ENCODE measurements around the gene BIN1.

The BIN1 gene

DNA sequence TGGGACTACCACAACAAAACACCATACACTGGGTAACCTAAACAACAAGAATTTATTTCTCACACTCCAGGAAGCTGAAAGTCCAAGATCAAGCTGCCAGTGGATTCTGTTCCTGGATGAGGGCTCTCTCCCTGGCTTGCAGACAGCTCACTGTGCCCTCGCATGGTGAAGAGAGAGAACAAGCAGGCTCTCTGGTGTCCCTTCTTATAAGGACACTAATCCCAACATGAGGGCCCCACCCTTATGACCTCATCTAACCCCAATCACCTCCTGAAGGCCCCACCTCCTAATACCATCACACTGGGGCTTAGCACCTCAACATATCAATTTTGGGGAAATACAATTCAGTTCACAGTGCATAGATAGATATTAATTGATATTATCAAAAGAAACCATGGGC is 83.5 kb downstream of the BIN1 start:
- no peak for TF ChIP-seq CTCF (IDR thresholded peaks at IDR 0.05; ENCODE audit: extremely low read depth, insufficient read depth, missing control alignments)
- in situ Hi-C loops (cut with MboI; ENCODE audit: low pct_unique_long_range_greater_than_20kb, low sequenced_read_pairs, unreplicated experiment) = no loop called here
- DNase-seq (ENCODE audit: low spot score) = no peak

DNA sequence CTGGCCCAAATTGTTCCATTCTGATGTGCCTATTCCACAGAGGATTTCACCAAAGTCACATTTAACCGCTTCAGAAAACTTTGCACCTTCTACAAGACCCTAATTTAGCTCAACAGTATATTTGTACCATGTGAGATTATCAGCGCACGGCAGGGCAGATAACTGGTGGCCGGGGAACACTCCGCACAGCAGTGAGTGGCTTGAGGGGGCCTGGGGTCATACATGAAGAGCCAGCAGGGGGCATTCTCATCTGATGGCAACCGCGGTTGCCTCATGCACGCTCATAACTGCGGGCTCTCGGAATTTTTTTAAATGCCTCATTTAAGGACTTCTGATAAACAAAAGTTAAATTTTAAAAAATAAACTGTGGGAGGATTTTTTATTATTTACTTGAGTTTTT is 84.1 kb downstream of the BIN1 start:
- in situ Hi-C loops (cut with MboI; ENCODE audit: low pct_unique_long_range_greater_than_20kb, low sequenced_read_pairs, unreplicated experiment) = no loop called here
- no peak for DNase-seq (ENCODE audit: low spot score)
- no peak for TF ChIP-seq CTCF (IDR thresholded peaks at IDR 0.05; ENCODE audit: extremely low read depth, insufficient read depth, missing control alignments)

- DNase-seq (ENCODE audit: low spot score) = no peak
- in situ Hi-C loops (cut with MboI; ENCODE audit: low pct_unique_long_range_greater_than_20kb, low sequenced_read_pairs, unreplicated experiment) = no loop called here
- no peak for TF ChIP-seq CTCF (IDR thresholded peaks at IDR 0.05; ENCODE audit: extremely low read depth, insufficient read depth, missing control alignments)
These were observed 86.4 kb downstream of the BIN1 start for GRCh38 chr2:127020536-127020935.

DNA sequence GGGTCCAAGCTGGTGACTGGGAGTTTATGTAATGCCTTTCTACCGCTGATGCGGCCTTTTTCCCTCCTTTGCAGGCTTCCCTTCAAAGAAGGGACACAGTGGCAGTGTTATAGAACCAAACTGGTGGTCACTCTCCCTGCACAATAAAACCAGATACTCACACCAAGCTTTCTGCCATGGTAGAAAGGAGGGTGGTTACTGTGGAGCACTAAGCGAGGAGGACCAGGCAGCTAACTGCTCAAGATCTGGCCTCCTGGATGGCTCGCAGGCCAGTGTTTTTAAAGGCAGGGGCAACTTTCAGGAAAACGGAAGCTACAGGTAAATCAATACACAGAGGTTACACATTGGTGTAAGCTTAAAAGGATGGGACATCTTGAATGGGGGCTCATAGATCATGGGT is 89.4 kb downstream of the BIN1 start:
- DNase-seq (ENCODE audit: low spot score) = no peak
- TF ChIP-seq CTCF (IDR thresholded peaks at IDR 0.05; ENCODE audit: extremely low read depth, insufficient read depth, missing control alignments) = no peak
- in situ Hi-C loops (cut with MboI; ENCODE audit: low pct_unique_long_range_greater_than_20kb, low sequenced_read_pairs, unreplicated experiment) = no loop called here

DNA sequence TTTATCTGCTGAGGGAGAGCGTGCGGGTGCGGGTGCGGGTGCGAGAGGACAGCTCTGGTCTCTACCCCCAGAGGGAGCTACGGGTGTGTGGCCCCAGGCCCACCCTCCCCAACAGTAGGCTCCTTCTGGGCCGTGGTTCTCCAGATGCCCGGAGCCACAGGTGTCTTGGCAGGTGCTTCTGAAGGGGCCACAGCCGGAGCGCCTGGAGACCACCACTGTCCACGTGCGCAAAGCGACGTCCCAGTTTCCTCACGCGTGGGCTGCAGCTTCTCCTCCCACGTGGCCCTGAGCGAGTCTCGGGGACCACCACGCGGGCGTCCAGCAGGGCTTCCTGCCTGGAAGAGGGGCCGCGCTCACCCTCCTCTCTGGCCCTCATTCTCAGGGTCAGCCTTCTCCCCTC is 90.6 kb downstream of the BIN1 start:
- in situ Hi-C loops (cut with MboI; ENCODE audit: low pct_unique_long_range_greater_than_20kb, low sequenced_read_pairs, unreplicated experiment) = no loop called here
- no peak for DNase-seq (ENCODE audit: low spot score)
- no peak for TF ChIP-seq CTCF (IDR thresholded peaks at IDR 0.05; ENCODE audit: extremely low read depth, insufficient read depth, missing control alignments)

DNA sequence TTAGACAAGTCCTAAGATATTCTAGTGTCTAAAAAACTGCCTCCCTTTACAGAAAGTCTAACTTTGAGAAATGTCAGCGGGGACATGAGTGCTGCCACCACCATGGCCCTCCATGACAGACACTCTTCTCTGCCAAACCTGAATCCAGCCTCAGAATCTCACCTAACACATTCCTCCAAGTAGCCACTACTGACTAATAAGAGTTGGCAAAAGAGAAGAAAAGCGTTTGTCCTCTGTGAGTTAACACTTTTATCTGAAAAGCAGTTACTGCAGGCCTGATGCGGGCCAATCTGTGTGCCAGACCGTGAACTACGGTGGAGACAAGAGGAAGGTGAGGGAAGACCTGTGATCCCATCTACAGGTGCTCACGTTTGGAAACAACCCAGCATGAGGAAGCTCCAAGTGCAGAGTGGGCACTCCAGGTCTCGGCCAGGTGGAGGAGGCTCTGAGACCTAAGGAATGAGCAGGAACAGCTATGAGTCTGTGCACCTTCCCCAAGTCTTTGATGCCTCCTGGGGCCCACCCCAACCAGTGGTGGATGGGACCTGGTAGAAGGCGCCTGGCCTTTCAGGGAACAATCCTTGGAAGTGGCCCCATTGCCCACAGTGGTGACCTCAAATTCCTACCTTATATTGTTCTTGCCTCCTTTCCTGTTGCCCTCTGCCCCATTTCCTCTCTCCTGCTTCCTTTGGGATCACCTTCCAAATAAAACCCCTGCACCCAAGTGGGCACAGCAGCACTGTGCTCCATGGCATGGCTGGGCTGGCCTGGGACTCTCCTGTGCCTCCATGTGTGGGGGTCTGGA is 91.6 kb downstream of the BIN1 start:
- no peak for DNase-seq (ENCODE audit: low spot score)
- no peak for TF ChIP-seq CTCF (IDR thresholded peaks at IDR 0.05; ENCODE audit: extremely low read depth, insufficient read depth, missing control alignments)
- in situ Hi-C loops (cut with MboI; ENCODE audit: low pct_unique_long_range_greater_than_20kb, low sequenced_read_pairs, unreplicated experiment) = no loop called here
